Upper lobe of left lung (tissue), 6 donors: Measurements from ENCODE around the gene PIH1D1. TPM values are rescaled to one million over a fixed set of nuclear protein-coding genes. Genes with fewer than 3 reads are reported as not detected.

Experiments used
- ATAC-seq, 2 donors: fragments of 200-7000 bp; cut with Tn5 transposase; one replicate each; pipeline ENCODE4 v1.9.1; 2022; ENCODE audit warnings: mild to moderate bottlenecking in 2 of 2, moderate library complexity in 2 of 2; ENCODE audit not compliant: low FRiP score in 2 of 2
- DNase-seq, 2 donors: peaks; one replicate each; pipeline ENCODE4 v3.0.0-alpha.2; 2019 to 2020
- H3K27ac ChIP-seq, 4 donors: fragments of 200-600 bp; sonication (generic); one replicate each; pipeline ENCODE4 v1.5.1; 2016 to 2019
- H3K27me3 ChIP-seq, 4 donors: fragments of 200-600 bp; sonication (generic); one replicate each; pipeline ENCODE4 v1.5.1; 2017 to 2019
- H3K36me3 ChIP-seq, 4 donors: fragments of 200-600 bp; sonication (generic); one replicate each; pipeline ENCODE4 v1.5.1; 2016 to 2019
- H3K4me1 ChIP-seq, 4 donors: fragments of 200-600 bp; sonication (generic); one replicate each; pipeline ENCODE4 v1.5.1; 2018 to 2019
- H3K4me3 ChIP-seq, 4 donors: fragments of 200-600 bp; sonication (generic); one replicate each; pipeline ENCODE4 v1.5.1; 2017 to 2019; ENCODE audit warnings: mild to moderate bottlenecking in 2 of 4, moderate library complexity in 1 of 4
- H3K9me3 ChIP-seq, 4 donors: fragments of 200-600 bp; sonication (generic); one replicate each; pipeline ENCODE4 v1.5.1; 2018 to 2019
- EP300 ChIP-seq, 4 donors: sonication (generic); formaldehyde crosslinking; IDR thresholded peaks; one replicate each; pipeline ENCODE4 v1.5.1; 2017; ENCODE audit warnings: antibody characterized with exemption in 4 of 4, control low read depth in 2 of 4
- POLR2A ChIP-seq, 4 donors: fragments of 450-650 bp; IDR thresholded peaks; one replicate each; pipeline ENCODE4 v1.5.1; 2016 to 2017; ENCODE audit warnings: antibody characterized with exemption in 4 of 4, mild to moderate bottlenecking in 2 of 4
- POLR2AphosphoS5 ChIP-seq, 2 donors: sonication (generic); formaldehyde crosslinking; IDR thresholded peaks; one replicate each; pipeline ENCODE4 v1.5.1; 2017; ENCODE audit warnings: antibody characterized with exemption in 2 of 2
- WGBS, 2 donors: methylation state at CpG; one replicate each; pipeline ENCODE4 v1.1.5; 2017 to 2018; 5-methylcytosine and 5-hydroxymethylcytosine counted together
- total RNA-seq, 6 donors: library from RNA; depleted of rRNA in 4 of 6; stranded (reverse); fragments of >200 nt in 4 of 6; gene quantifications; one replicate each; pipeline versions ENCODE4 v1.1.0 to v1.2.1, GENCODE V29; 2016 to 2021
- TF ChIP-seq, protein P1 (sequence below), 6 experiments: fragments of 450-650 bp in 4 of 6; fragments of 200-600 bp in 2 of 6; sonication (generic) in 2 of 6; IDR thresholded peaks; one replicate each; pipeline ENCODE4 v1.5.1; 2016 to 2019; ENCODE audit warnings: antibody characterized with exemption in 6 of 6
- donor health status: DM: no; HTN: no; CAD: no; lungs with moderate emphysema.
- donor health status: DM: no; HTN: yes; CAD: no; lungs with severe emphysema.

PIH1D1 gene
- total RNA-seq, 6 donors from 2014 or later = 59.5 to 120 (median 72.8) TPM

DNA sequence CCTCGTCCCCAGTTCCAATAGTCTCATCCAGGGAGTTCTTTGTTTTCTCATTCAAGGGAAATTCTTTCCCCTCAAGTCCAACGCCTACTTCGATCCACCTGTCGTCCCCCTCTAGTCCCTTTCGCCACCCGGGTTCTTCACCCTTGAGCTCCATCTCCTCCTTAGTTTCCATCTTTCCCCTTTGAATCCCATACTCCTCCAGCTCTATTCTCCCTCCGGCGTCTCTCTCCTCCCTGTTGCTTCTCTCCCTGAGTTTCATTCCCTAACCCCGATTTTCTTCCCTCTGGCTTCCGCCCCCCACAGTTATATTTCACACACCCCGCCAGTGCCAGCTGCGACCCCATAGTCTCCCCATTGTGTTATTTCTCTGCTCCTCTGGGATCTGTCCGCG lies 9.7 kb downstream of the PIH1D1 start:
- peak overlapping the region in 2 of 4 donors; percentile 60 to 67 for H3K4me3 ChIP-seq
- H3K4me1 ChIP-seq = peaks cover 8 to 19% (median 16%) of the 10 kb centered on the region in 4 donors
- H3K36me3 ChIP-seq = peaks cover 0 to 10% (median 5%) of the 10 kb centered on the region in 4 donors
- TF ChIP-seq POLR2AphosphoS5 (IDR thresholded peaks at IDR 0.05) = no peak
- no peak for TF ChIP-seq POLR2A (IDR thresholded peaks at IDR 0.05)
- no peak for TF ChIP-seq EP300 (IDR thresholded peaks at IDR 0.05)
- TF ChIP-seq, protein P1, sequence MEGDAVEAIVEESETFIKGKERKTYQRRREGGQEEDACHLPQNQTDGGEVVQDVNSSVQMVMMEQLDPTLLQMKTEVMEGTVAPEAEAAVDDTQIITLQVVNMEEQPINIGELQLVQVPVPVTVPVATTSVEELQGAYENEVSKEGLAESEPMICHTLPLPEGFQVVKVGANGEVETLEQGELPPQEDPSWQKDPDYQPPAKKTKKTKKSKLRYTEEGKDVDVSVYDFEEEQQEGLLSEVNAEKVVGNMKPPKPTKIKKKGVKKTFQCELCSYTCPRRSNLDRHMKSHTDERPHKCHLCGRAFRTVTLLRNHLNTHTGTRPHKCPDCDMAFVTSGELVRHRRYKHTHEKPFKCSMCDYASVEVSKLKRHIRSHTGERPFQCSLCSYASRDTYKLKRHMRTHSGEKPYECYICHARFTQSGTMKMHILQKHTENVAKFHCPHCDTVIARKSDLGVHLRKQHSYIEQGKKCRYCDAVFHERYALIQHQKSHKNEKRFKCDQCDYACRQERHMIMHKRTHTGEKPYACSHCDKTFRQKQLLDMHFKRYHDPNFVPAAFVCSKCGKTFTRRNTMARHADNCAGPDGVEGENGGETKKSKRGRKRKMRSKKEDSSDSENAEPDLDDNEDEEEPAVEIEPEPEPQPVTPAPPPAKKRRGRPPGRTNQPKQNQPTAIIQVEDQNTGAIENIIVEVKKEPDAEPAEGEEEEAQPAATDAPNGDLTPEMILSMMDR (IDR thresholded peaks at IDR 0.05) = no peak
- H3K27ac ChIP-seq = peak overlapping the region in 2 of 4 donors; percentile 76 to 79
- DNase-seq = no peak
- H3K9me3 ChIP-seq = no peaks in the 10 kb centered on the region
- H3K27me3 ChIP-seq = peaks cover 0 to 32% (median 16%) of the 10 kb centered on the region in 4 donors
- no peak for ATAC-seq
- 25 to 27% methylated on average over 13 to 14 of the region's 14 CpGs for WGBS, 2 donors

DNA sequence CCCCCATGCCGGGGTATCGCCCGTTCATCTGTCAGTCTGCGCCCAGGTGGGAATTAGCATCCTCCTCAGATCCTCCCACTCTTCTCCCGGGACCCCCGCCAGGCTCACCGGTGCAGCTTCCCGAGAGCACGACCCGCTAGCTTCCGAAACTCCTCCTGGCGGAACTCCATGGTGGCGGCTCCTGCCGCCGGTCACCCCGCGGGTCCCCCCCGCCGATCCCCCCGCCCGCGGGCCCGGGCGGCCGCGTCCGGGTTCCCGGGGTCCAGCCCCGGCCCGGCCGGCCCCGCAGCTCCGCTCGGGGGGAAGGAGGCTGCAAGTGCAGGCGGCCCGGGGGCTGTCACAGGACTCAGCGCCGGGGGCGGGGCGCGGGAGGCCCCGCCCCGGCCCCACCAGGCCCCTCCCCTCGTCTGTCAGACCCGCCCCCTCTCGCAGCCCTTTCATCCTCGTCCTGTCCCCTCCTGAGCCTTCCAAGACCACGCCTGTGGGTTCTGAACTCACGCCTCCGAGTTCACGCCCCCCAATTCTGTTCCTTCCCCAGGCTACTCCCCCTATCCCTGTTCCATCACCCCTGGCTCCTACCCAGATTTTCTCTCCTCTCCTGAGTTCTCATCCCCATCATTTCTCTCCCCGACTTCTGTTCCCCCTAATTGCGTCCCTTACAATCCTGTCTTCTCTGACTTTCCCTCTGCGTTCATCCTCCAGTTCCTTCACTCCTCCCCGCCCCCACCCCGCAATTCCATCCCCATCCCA lies 10.2 kb downstream of the PIH1D1 start, which contains the start of gene SLC17A7:
SLC17A7 (minus strand) TSS at position 318 of the 750 bp plus-strand sequence; CDS start at position 170, 148 bp downstream.
- peak within 1 kb of the TSS in 3 of 4 donors; percentile 57 to 67 (median 60) for H3K4me3 ChIP-seq
- 11 to 12% methylated on average over 13 to 21 of the region's 56 CpGs for WGBS, 2 donors
- H3K4me1 ChIP-seq = peaks cover 11 to 21% (median 17%) of the 10 kb centered on the region in 4 donors
- H3K36me3 ChIP-seq = peaks cover 0 to 5% (median under 1%) of the 10 kb centered on the region in 4 donors
- peaks cover 0 to 36% (median 19%) of the 10 kb centered on the region in 4 donors for H3K27me3 ChIP-seq
- ATAC-seq (peak in 1 of 2 donors; percentile 46), DNase-seq (peak; percentile 43 to 89)
- TF ChIP-seq POLR2A (IDR thresholded peaks at IDR 0.05) (no peak), POLR2AphosphoS5 (IDR thresholded peaks at IDR 0.05) (no peak), EP300 (IDR thresholded peaks at IDR 0.05) (no peak)
- TF ChIP-seq, protein P1 (IDR thresholded peaks at IDR 0.05) = no peak
- H3K27ac ChIP-seq = peak within 1 kb of the TSS in 2 of 4 donors; percentile 76 to 79
- no peaks in the 10 kb centered on the region for H3K9me3 ChIP-seq

- ATAC-seq = no peak
- no peak for TF ChIP-seq EP300 (IDR thresholded peaks at IDR 0.05)
- Histone ChIP-seq H3K27me3 (peaks cover 0 to 42% (median 21%) of the 10 kb centered on the region in 4 donors), H3K27ac (no peak overlapping the region), H3K9me3 (no peaks in the 10 kb centered on the region), H3K4me1 (peaks cover 12 to 25% (median 18%) of the 10 kb centered on the region in 4 donors), H3K4me3 (peak overlapping the region in 3 of 4 donors; percentile 26 to 36 (median 36)), H3K36me3 (no peaks in the 10 kb centered on the region)
- DNase-seq = no peak
- 31 to 36% methylated on average over 18 to 19 of the region's 19 CpGs for WGBS, 2 donors
Observed at GRCh38 chr19:49440439-49441209, 11.0 kb downstream of the PIH1D1 start.

GRCh38 chr19:49439836-49440235 lies 11.8 kb downstream of the PIH1D1 start:
- TF ChIP-seq, protein P1 (IDR thresholded peaks at IDR 0.05) = no peak
- TF ChIP-seq EP300 (IDR thresholded peaks at IDR 0.05) = no peak
- no peak for TF ChIP-seq POLR2A (IDR thresholded peaks at IDR 0.05)
- no peak for TF ChIP-seq POLR2AphosphoS5 (IDR thresholded peaks at IDR 0.05)
- peaks cover 0 to 42% (median 21%) of the 10 kb centered on the region in 4 donors for H3K27me3 ChIP-seq
- WGBS, 2 donors = 36 to 49% methylated on average over 6 of the region's 6 CpGs

DNA sequence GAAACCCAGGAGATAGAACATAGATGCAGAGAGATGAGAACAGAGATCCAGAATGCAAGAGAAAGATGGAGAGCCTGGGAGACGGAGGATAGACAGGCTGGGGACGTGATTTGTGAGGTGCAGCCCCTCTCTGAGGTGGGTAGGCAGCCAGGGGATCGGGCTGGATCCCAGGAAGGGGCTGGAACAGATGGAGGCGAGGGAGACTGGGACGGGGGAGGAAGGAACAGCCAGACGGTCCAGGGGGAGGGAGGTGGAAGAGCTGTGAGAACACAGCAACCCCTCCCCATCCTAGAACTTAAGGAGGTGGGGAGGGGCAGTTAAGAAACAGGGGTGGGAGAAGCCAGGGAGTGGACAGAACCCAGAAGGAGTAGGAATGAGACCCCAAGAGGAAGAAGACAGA lies 13.4 kb downstream of the PIH1D1 start:
- Histone ChIP-seq H3K36me3 (no peaks in the 10 kb centered on the region), H3K9me3 (no peaks in the 10 kb centered on the region), H3K4me3 (no peak overlapping the region), H3K27me3 (peaks cover 0 to 56% (median 29%) of the 10 kb centered on the region in 4 donors), H3K4me1 (peaks cover 11 to 29% (median 18%) of the 10 kb centered on the region in 4 donors), H3K27ac (no peak overlapping the region)
- WGBS, 2 donors = 14 to 17% methylated on average over 6 of the region's 6 CpGs
- TF ChIP-seq POLR2AphosphoS5 (IDR thresholded peaks at IDR 0.05) = no peak
- no peak for TF ChIP-seq EP300 (IDR thresholded peaks at IDR 0.05)
- TF ChIP-seq, protein P1 (IDR thresholded peaks at IDR 0.05) = no peak
- TF ChIP-seq POLR2A (IDR thresholded peaks at IDR 0.05) = no peak
- DNase-seq (no peak), ATAC-seq (no peak)

More at GRCh38 chr19:49439836-49440235, 11.8 kb downstream of the PIH1D1 start:
- ATAC-seq = no peak
- Histone ChIP-seq H3K27ac (no peak overlapping the region), H3K36me3 (no peaks in the 10 kb centered on the region), H3K4me3 (no peak overlapping the region), H3K4me1 (peaks cover 12 to 25% (median 18%) of the 10 kb centered on the region in 4 donors), H3K9me3 (no peaks in the 10 kb centered on the region)
- DNase-seq = no peak
